HG03139 (cell line): ENCODE results near the gene ERICH4.
"Not testable (repeated sequence)": the region's sequence is repeated elsewhere in the genome, so short reads cannot be mapped to it uniquely, and the experiment has no call there.

Experiments used
- ATAC-seq: cut with Tn5 transposase; IDR thresholded peaks from one replicate; pipeline ENCODE4 v1.9.1; 2021; ENCODE audit not compliant: unreplicated experiment

The ERICH4 gene

GRCh38 chr19:41442473-41443355 is at the start of gene ERICH4:
ERICH4 (plus strand) TSS chr19:41443156; CDS start chr19:41443170, 14 bp downstream.
- ATAC-seq: no peak

- no peak for ATAC-seq
Observed at GRCh38 chr19:41395355-41395754, 47.6 kb upstream of the ERICH4 start.

DNA sequence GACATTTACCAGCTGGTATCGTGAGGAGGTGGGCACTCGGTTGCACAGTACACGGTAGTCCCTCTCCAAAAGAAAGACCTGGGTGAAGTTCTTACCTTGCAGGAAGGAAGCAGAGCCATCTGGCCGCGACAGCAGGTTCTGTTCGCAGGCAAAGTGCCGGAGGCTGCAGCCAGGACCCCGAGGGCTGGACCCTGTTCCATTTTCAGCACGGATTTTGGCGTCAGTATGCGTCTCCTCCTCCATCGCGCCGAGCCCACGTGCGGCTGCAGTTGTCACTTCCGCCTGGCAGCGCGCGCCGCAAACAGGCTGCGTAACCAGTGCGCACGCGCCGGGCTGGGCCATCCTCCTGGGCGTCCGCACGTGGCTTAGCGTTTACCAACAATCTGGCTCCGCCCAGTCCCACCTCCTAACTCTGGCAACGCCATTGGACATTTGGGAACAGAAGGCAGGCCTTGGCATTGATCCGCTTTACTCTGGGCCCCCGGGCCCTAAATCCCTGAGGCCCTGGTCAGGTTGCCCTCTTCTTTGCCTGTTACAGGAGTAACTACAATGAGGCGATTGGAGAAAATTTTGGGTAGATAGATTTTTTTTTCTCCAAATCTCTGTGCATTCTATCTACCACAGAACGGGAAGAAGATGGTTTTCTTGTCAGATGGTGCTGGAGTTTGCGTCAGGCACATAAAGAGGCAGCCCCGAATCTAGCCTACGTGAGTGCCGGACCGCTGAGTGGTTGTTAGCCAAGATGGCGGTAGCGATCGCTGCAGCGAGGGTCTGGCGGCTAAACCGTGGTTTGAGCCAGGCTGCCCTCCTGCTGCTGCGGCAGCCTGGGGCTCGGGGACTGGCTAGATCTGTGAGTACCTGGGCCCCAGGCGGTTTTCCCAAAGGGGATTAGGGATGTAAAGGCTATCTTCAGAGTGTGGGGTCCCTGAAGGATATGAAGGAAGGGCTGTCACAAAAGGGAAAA is 45.6 kb upstream of the ERICH4 start, which contains the start of the genes BCKDHA and EXOSC5:
BCKDHA (plus strand) TSS at position 733 of the 964 bp plus-strand sequence; CDS start at position 743, 10 bp downstream.
EXOSC5 (minus strand) TSS at position 274 of the 964 bp plus-strand sequence; CDS start at position 243, 31 bp downstream.
- peak; percentile 79 for ATAC-seq

GRCh38 chr19:41398050-41398418 is 44.9 kb upstream of the ERICH4 start:
- no peak for ATAC-seq

DNA sequence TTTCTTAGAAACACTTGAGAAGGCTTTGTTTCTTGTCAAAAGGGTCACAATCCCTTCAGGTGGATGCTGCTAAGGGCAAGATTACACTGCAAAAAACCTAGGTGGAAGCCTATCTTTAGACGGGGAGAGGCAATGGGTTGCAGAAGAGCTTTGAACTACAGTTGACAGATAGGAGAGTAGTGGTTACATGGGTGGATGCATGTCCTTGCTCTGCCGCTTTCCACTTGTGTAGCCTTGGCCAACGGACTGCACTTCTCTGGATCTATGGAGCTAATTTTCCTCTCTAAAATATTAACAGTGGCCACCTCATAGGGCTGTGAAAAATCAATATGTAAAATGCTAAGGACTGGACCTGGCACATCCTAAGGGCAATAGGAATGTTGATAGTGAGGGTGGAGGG is 44.4 kb upstream of the ERICH4 start:
- no peak for ATAC-seq

DNA sequence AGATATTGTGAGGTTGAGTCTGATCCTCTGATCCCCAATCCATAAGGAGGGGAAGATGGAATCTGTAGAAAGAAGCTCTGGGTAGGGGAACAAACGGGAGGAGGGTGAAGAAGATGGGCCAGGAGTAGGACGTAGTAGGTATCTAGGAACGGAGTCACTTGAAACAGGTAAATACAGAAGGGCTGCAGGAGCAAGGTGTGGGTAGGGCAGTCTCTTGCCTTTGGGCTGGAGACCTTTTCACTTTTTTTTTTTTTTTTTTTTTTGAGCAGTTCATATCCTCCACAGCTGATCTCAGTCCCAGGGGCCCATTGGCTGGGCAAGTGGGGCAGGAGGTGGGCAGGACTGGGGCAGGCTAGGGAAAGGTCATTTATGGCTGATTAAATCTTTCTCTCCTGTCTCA is 43.9 kb upstream of the ERICH4 start:
- no peak for ATAC-seq

GRCh38 chr19:41399525-41399924 is 43.4 kb upstream of the ERICH4 start:
- ATAC-seq: no peak

GRCh38 chr19:41401483-41401882 is 41.5 kb upstream of the ERICH4 start:
- no peak for ATAC-seq

- ATAC-seq: no peak
Observed at GRCh38 chr19:41402010-41402409, 40.9 kb upstream of the ERICH4 start.

DNA sequence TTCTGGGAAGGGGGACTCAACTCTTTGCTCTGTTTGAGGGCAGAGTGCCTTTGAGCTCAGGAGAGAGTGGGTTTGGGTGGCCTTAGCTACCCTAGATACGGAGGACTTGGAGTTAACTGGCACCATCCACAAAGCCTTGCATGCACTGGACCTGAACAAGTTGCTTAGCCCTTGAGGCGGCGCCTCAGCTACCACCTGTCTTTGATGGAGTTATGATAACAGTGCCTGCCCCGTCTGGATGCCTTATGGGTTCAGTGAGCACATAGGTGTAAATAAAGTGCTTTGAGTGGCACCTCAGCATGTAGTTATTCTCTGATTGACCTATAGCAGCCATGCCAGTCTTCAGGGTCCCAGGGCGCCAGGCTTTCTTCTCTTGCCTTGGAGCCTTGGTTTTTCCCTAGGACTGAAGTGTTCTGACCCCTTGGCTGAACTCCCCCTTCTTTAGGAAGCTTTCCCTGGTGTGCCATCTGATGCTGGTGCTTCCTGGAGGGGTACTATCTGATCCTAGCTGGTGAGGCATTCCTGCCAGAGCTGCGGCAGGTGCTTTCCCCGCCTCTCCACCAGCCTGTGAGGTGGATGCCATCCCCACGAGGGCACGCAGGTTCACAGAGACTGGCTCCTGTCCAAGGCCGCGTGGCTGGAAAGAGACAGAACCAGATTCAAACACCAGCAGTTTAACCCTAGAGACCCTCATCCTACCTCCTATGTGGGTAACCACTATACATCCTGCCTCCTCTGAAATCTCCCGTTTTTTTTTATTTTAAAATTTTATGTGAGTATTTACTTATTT is 39.6 kb upstream of the ERICH4 start:
- ATAC-seq: no peak

DNA sequence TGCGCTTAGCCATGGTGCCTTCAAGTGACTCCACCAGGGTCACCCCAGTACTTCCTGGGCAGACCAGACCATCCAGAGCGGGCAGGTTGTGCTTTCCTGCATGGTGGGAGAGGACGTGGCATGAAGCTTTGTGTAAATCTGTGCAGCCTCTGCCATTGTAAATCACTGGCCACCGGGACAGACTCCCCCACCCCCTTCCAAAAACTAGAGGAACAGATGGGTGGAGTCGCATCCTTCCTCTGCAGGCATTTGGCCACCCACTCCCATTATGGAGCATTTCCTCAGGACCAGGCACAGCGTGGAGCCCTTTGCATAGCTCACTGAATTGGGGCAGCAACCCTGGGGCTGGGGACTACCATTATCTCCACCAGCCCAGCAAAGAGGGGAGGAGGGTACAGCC is 37.2 kb upstream of the ERICH4 start:
- ATAC-seq: no peak

DNA sequence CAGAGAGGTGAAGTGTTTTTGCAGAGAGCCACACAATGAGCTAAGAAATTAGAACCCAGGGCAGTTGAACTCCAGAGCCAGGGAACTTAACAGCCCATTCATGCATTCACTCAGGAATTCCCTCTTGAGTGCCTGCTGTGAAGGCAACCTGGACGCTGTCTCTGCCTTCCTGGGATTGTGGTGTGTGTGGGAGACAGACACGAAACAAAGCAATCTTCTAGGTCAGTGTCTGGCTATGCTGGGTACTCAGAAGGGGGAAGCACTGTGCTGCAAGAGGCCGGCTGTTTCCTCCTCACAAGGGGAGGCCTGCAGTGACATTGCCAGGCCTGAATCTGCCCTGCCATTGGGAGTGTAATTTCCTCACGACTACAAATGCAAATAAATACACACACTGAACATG is 35.7 kb upstream of the ERICH4 start:
- ATAC-seq: no peak

- no peak for ATAC-seq
Observed at GRCh38 chr19:41408256-41408655, 34.7 kb upstream of the ERICH4 start.

DNA sequence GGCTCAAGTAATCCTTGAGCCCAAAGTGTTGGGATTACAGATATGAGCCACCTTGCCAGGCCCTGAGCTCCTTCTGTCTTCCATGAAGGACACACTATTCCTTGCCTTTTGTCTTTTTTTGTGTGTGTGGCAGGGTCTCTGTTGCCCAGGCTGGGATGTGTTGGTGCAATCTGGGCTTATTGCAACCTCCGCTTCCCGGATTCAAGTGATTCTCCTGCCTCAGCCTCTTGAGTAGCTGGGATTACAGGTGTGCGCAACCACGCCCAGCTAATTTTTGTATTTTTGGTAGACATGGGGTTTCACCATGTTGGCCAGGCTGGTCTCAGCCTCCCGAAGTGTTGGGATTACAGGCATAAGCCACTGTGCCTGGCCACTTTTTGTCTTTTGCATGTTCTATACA is 34.1 kb upstream of the ERICH4 start:
- ATAC-seq: not testable (repeated sequence)

DNA sequence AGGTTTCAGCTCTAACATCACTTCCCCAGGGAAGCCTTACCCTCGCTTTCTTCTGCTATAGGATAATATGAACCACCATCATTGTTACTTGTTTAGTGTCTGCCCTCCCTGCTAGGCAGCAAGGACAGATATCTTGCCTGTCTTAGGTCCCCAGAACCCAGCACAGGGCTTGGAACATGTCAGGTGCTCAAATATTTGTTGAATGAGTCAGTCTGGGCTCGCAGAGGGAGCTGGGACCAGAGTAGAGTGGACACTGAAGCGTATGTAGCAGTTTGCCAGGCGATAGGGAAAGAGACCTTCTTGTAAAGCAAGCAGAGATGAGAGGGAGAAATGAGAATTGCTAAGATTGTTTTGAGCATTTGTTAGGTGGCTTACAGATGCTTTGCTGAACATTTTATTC is 33.7 kb upstream of the ERICH4 start:
- no peak for ATAC-seq

GRCh38 chr19:41410336-41411054 is 32.5 kb upstream of the ERICH4 start:
- no peak for ATAC-seq

DNA sequence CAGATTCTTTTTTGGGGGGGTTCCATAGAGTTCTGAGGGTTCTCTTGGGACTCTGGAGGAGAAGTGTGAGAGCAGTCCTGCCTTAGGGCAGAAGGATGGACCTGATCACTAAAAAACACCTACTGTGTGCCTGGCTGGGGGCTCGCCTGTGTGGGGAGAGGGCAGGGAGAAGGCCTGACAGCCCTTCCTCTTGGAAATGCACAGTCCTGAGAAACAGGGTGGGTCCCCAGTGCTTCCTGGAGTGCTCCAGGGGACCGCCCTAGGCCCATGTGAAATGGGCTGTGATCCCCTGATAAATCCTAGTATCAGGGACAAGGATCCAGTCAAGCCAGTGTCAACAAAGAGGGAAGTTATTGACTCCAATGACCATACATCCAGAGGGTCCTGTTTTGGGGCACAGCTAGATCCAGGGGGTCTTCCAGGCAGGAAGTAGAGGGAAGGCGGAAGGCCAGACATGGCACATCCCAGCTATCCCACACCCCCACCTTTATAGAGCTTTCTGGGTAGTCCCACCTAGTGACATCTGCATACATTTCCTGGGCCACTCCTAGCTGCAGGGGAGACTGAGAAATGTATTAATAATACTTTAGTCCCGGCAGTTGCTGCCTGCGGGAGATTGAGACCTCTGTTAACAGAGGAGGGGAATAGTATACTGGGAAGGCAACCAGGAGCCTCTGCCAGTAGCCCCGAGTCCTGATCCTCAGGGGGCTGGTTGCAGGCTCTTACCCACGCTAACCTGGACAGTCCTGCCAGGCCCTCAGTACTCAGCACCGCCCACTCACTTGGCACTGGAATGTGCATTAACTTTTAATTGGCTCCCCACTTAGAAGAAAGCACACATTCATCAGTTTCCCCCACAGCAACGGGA is 31.6 kb upstream of the ERICH4 start:
- no peak for ATAC-seq

- no peak for ATAC-seq
Observed at GRCh38 chr19:41411968-41412265, 31.0 kb upstream of the ERICH4 start.

DNA sequence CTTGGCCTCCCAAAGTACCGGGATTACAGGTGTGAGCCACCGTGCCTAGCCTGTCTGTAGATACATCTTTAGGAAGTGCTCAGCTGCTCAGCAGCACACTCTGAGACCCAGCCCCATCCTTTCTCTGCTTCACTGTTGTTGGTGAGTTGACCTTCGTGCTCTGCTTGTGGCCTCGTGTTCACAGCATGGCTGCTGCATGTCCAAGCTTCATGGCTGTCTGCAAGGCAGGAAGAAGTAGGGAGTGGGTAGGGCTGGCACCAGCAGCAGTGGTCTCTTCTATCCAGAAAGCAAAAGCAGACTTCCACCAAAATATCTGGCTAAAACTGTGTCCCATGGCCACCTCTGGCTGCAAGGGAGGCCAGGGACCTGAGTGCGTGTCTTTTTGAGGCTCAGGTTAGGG is 30.0 kb upstream of the ERICH4 start:
- ATAC-seq: no peak
